PC-3 (cell line): ENCODE data around the gene SBNO2. TPM values are rescaled to one million over a fixed set of nuclear protein-coding genes. Genes with fewer than 3 reads are reported as not detected.

Experiments used
- ATAC-seq: fragments of 200-7000 bp; cut with Tn5 transposase; 2 replicates; pipeline ENCODE4 v1.9.1; 2020; ENCODE audit warnings: mild to moderate bottlenecking, moderate library complexity
- BruUV-seq: library from RNA; stranded (reverse); fragments of 400-500 nt; replicated peaks from 2 replicates; lab custom pipeline; 2021; lab: Mats Ljungman, UMichigan
- CTCF ChIA-PET: fragments of 300-600 bp; sonication (Branson Sonifier 250); formaldehyde crosslinking; loops from one replicate; lab custom pipeline; 2022; ENCODE audit warnings: antibody characterized with exemption; lab: Charles Lee
- POLR2A ChIA-PET: fragments of 300-600 bp; sonication (Branson Sonifier 250); formaldehyde crosslinking; loops from one replicate; lab custom pipeline; 2022; ENCODE audit warnings: antibody characterized with exemption; ENCODE audit not compliant: unreplicated experiment; lab: Charles Lee
- DNase-seq: peaks from one replicate; pipeline ENCODE4 v3.0.0-alpha.2; 2015
- H2AFZ ChIP-seq: fragments of 300-600 bp; sonication (generic); 2 replicates; pipeline ENCODE4 v1.6.0; 2016; ENCODE audit warnings: antibody characterized with exemption, low read length
- H3F3A ChIP-seq: fragments of 300-600 bp; sonication (generic); one replicate; pipeline ENCODE4 v1.6.0; 2017; ENCODE audit warnings: antibody characterized with exemption, low read length, control low read depth, mild to moderate bottlenecking; ENCODE audit not compliant: unreplicated experiment
- H3K27ac ChIP-seq: fragments of 300-600 bp; sonication (generic); 2 replicates; pipeline ENCODE4 v1.5.1; 2016; ENCODE audit warnings: mild to moderate bottlenecking, low read length
- H3K27me3 ChIP-seq: fragments of 300-600 bp; sonication (generic); 2 replicates; pipeline ENCODE4 v1.6.1; 2016; ENCODE audit warnings: low read length, mixed read lengths
- H3K36me3 ChIP-seq: fragments of 300-600 bp; sonication (generic); 2 replicates; pipeline ENCODE4 v1.6.1; 2016; ENCODE audit warnings: low read depth, mixed run types, low read length, mixed read lengths
- H3K4me1 ChIP-seq: fragments of 300-600 bp; sonication (generic); 2 replicates; pipeline ENCODE4 v1.5.1; 2016; ENCODE audit warnings: low read length; ENCODE audit not compliant: insufficient read depth
- H3K4me2 ChIP-seq: fragments of 300-600 bp; sonication (generic); 2 replicates; pipeline ENCODE4 v1.6.0; 2016; ENCODE audit warnings: low read length
- H3K4me3 ChIP-seq: fragments of 300-600 bp; sonication (generic); 2 replicates; pipeline ENCODE4 v1.5.1; 2016; ENCODE audit warnings: mild to moderate bottlenecking, low read length, mixed read lengths
- H3K79me2 ChIP-seq: fragments of 300-600 bp; sonication (generic); 2 replicates; pipeline ENCODE4 v1.6.1; 2017; ENCODE audit warnings: low read length, mixed read lengths
- H3K9ac ChIP-seq: fragments of 300-600 bp; sonication (generic); 2 replicates; pipeline ENCODE4 v1.6.0; 2016; ENCODE audit warnings: mild to moderate bottlenecking, low read length
- H3K9me2 ChIP-seq: fragments of 300-600 bp; sonication (generic); replicated peaks from 2 replicates; pipeline ENCODE4 v1.6.1; 2016; ENCODE audit warnings: mixed run types, low read length, mixed read lengths
- H3K9me3 ChIP-seq: fragments of 300-600 bp; sonication (generic); 2 replicates; pipeline ENCODE4 v1.6.1; 2016; ENCODE audit warnings: low read length, mixed read lengths
- H4K20me1 ChIP-seq: fragments of 300-600 bp; sonication (generic); 2 replicates; pipeline ENCODE4 v1.6.1; 2016; ENCODE audit warnings: low read length, mixed read lengths
- EZH2 ChIP-seq: fragments of 300-600 bp; sonication (generic); IDR thresholded peaks from one replicate; pipeline ENCODE4 v1.6.1; 2017; ENCODE audit warnings: antibody characterized with exemption, mild to moderate bottlenecking, low read length; ENCODE audit not compliant: unreplicated experiment
- EZH2phosphoT487 ChIP-seq: fragments of 300-600 bp; sonication (generic); IDR thresholded peaks from 2 replicates; pipeline ENCODE4 v1.6.1; 2018; ENCODE audit warnings: mild to moderate bottlenecking, antibody characterized with exemption, low read length, borderline replicate concordance
- intact Hi-C: fragments of 100-400 bp; cut with micrococcal nuclease; formaldehyde crosslinking; loops from 2 replicates; pipeline ENCODE4 v1.9.0; 2023
- total RNA-seq: library from RNA; depleted of rRNA; stranded (reverse); fragments of >200 nt; gene quantifications from 2 replicates; pipeline ENCODE4 v1.2.3, GENCODE V29; 2014
- TF ChIP-seq, protein P1 (sequence below): fragments of 300-600 bp; sonication (generic); conservative IDR thresholded peaks from 2 replicates; pipeline ENCODE4 v1.5.1; 2017; ENCODE audit warnings: antibody characterized with exemption, low read depth, mild to moderate bottlenecking, low read length

SBNO2 gene
- total RNA-seq, 1 experiment from 2014 or later, result 62.4 TPM

DNA sequence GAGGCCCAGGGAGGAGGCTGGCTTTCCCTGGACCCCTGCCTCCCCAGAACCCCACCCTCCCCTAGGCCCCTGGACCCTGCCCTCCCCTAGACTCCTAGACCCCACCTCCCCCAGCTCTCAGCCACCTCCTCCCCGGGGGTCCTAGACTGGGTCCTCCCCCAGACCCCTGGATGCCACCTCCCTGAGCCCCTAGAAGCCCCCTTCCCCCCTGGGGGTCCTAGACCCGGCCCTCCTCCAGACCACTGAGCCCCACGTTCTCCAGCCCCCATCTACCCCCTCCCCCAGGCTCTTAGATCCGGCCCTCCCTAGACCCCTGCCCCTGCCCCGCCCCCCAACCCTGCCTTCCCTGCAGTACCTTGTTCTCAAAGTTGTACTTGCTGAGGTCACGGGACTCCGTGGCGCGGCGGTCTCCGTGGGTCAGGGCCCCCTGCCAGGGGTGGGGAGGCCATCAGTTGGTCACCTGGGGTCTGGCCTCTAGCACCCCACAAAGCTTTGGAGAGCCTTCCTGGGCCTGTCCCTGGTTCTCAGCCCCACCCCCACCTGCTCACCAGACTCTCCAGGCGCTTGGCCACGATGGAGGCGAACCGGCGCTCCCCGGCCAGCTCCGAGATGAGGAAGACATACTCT, 62.3 kb downstream of the SBNO2 start:
- intact Hi-C loops, result loop anchor here (5.0 kb wide), 1 partner anchor 81 kb away; no protein-coding TSS in a partner anchor
- no peaks in the 10 kb centered on the region for H3K9me2 ChIP-seq
- TF ChIP-seq EZH2 (no peak), EZH2phosphoT487 (no peak)
- TF ChIP-seq, protein P1, sequence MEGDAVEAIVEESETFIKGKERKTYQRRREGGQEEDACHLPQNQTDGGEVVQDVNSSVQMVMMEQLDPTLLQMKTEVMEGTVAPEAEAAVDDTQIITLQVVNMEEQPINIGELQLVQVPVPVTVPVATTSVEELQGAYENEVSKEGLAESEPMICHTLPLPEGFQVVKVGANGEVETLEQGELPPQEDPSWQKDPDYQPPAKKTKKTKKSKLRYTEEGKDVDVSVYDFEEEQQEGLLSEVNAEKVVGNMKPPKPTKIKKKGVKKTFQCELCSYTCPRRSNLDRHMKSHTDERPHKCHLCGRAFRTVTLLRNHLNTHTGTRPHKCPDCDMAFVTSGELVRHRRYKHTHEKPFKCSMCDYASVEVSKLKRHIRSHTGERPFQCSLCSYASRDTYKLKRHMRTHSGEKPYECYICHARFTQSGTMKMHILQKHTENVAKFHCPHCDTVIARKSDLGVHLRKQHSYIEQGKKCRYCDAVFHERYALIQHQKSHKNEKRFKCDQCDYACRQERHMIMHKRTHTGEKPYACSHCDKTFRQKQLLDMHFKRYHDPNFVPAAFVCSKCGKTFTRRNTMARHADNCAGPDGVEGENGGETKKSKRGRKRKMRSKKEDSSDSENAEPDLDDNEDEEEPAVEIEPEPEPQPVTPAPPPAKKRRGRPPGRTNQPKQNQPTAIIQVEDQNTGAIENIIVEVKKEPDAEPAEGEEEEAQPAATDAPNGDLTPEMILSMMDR, result no peak
- ChIA-PET POLR2A (no interaction called here), CTCF (no interaction called here)
- DNase-seq (no peak), ATAC-seq (no peak)
- no peak overlapping the region for H2AFZ ChIP-seq
- no peaks in the 10 kb centered on the region for H3K4me1 ChIP-seq
- H3K9me3 ChIP-seq, result no peaks in the 10 kb centered on the region
- no peaks in the 10 kb centered on the region; the same call in 1 of the 2 replicates for H3K36me3 ChIP-seq
- no peaks in the 10 kb centered on the region for H3K27me3 ChIP-seq
- H3F3A ChIP-seq, result peaks cover under 1% of the 10 kb centered on the region
- no peak overlapping the region for H3K4me3 ChIP-seq
- no TSS peak for BruUV-seq
- H3K79me2 ChIP-seq, result no peaks in the 10 kb centered on the region
- no peak overlapping the region for H3K27ac ChIP-seq
- no peak overlapping the region for H3K9ac ChIP-seq
- no peak overlapping the region for H3K4me2 ChIP-seq
- H4K20me1 ChIP-seq, result peaks cover 1% of the 10 kb centered on the region; the same call in 1 of the 2 replicates

DNA sequence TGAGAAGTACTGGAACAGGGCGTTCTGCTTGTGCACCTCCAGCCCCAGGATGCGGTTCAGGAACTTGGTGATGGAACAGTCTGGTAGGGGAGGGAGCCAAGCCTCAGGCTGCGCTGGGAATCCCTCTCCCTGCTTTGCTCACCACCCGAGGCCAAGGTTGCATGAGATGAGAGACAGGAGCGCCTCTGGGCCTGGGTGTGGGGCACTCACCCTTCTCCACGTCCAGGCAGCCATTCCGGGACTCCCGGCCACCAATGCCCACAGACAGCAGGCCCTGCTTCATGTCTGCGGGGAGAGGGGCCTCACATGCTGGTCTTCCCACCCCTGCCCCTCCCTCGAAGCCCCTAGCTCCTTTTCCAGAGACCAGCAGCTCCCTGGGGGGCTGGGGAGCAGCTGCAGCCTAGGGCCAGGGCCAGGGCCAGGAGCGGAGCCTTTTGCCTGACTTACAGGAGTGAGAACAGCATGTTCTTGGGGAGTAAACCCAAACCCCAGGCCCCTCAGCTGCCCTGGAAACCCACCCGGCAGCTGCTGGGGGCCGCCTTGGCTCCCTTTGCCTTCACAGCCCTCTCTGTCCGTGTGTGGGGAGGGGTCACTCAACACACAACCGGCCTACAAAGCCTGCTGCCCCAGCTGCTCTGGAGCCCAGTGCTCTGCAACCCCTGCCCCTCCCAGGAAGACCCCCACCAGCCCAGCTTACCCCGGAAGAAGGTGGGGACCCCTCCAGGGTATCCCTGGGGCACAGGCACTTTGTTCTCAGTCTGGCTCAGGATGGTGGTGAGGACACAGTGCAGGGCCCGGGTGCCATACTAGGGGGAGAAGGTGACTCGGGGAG, 63.0 kb downstream of the SBNO2 start:
- no TSS peak for BruUV-seq
- Histone ChIP-seq H3F3A (peaks cover 4% of the 10 kb centered on the region), H2AFZ (no peak overlapping the region), H3K9ac (no peak overlapping the region), H3K9me2 (no peaks in the 10 kb centered on the region), H3K27me3 (no peaks in the 10 kb centered on the region), H3K27ac (no peak overlapping the region), H3K4me1 (no peaks in the 10 kb centered on the region), H3K4me2 (no peak overlapping the region), H3K79me2 (no peaks in the 10 kb centered on the region), H3K4me3 (no peak overlapping the region), H3K36me3 (no peaks in the 10 kb centered on the region; the same call in 1 of the 2 replicates), H3K9me3 (no peaks in the 10 kb centered on the region), H4K20me1 (peaks cover 3% of the 10 kb centered on the region; the same call in 1 of the 2 replicates)
- ChIA-PET POLR2A (no interaction called here), CTCF (no interaction called here)
- DNase-seq (no peak), ATAC-seq (no peak)
- TF ChIP-seq EZH2phosphoT487 (no peak), EZH2 (no peak)
- TF ChIP-seq, protein P1, result no peak
- intact Hi-C loops, result loop anchor here (5.0 kb wide), 1 partner anchor 81 kb away; no protein-coding TSS in a partner anchor
